Measurements from ENCODE around the gene TRIP13. TPM values are rescaled to one million over a fixed set of nuclear protein-coding genes. Genes with fewer than 3 reads are reported as not detected.
"Not testable (repeated sequence)": the region's sequence is repeated elsewhere in the genome, so short reads cannot be mapped to it uniquely, and the experiment has no call there.

Gene TRIP13
- total RNA-seq, 4 donors from 2014 or later, result 0.41 to 1.6 (median 0.50) TPM

GRCh38 chr5:936149-937144 is 43.8 kb downstream of the TRIP13 start:
- in situ Hi-C loops (cut with MboI; ENCODE audit: low sequenced_read_pairs in 4 of 4), result loop anchor here in 1 of 4 donors (25.0 kb wide), 1 partner anchor 226 kb away; no protein-coding TSS in a partner anchor
- no peak for ATAC-seq

GRCh38 chr5:937151-937924 is 44.7 kb downstream of the TRIP13 start:
- Histone ChIP-seq H3K4me3 (no peak overlapping the region), H3K9me3 (no peaks in the 10 kb centered on the region), H3K27ac (no peak overlapping the region), H3K27me3 (peaks cover under 1 to 3% (median 2%) of the 10 kb centered on the region in 3 donors), H3K36me3 (no peaks in the 10 kb centered on the region), H3K4me1 (no peaks in the 10 kb centered on the region)
- ATAC-seq (no peak), DNase-seq (no peak)
- in situ Hi-C loops (cut with MboI; ENCODE audit: low sequenced_read_pairs in 4 of 4) (loop anchor here in 1 of 4 donors (25.0 kb wide), 1 partner anchor 225 kb away; no protein-coding TSS in a partner anchor), intact Hi-C loops (cut with DNase I; ENCODE audit: low total_unique reads) (no loop called here)
- TF ChIP-seq CTCF (IDR thresholded peaks at IDR 0.05 in 4 of 5, conservative IDR thresholded peaks at IDR 0.05 in 1 of 5), result no peak
- no peak for TF ChIP-seq POLR2A (IDR thresholded peaks at IDR 0.05)

More at GRCh38 chr5:936149-937144, 43.8 kb downstream of the TRIP13 start:
- no peaks in the 10 kb centered on the region for H3K9me3 ChIP-seq
- no peak overlapping the region for H3K27ac ChIP-seq
- no peak for DNase-seq
- TF ChIP-seq CTCF (IDR thresholded peaks at IDR 0.05 in 4 of 5, conservative IDR thresholded peaks at IDR 0.05 in 1 of 5) (no peak), POLR2A (IDR thresholded peaks at IDR 0.05) (no peak)
- H3K4me1 ChIP-seq, result no peaks in the 10 kb centered on the region
- H3K4me3 ChIP-seq, result no peak overlapping the region
- peaks cover 0 to 3% (median 0%) of the 10 kb centered on the region in 3 donors for H3K27me3 ChIP-seq
- intact Hi-C loops (cut with DNase I; ENCODE audit: low total_unique reads), result no loop called here
- no peaks in the 10 kb centered on the region for H3K36me3 ChIP-seq

- Histone ChIP-seq H3K27ac (no peak overlapping the region), H3K4me1 (no peaks in the 10 kb centered on the region), H3K9me3 (no peaks in the 10 kb centered on the region), H3K4me3 (no peak overlapping the region), H3K36me3 (no peaks in the 10 kb centered on the region), H3K27me3 (peaks cover 7 to 12% (median 10%) of the 10 kb centered on the region in 3 donors)
- TF ChIP-seq CTCF (IDR thresholded peaks at IDR 0.05 in 4 of 5, conservative IDR thresholded peaks at IDR 0.05 in 1 of 5), result no peak
- TF ChIP-seq POLR2A (IDR thresholded peaks at IDR 0.05), result no peak
- in situ Hi-C loops (cut with MboI; ENCODE audit: low sequenced_read_pairs in 4 of 4) (loop anchor here in 1 of 4 donors (25.0 kb wide), 1 partner anchor 223 kb away; no protein-coding TSS in a partner anchor), intact Hi-C loops (cut with DNase I; ENCODE audit: low total_unique reads) (no loop called here)
- ATAC-seq (no peak), DNase-seq (no peak)
Observed at GRCh38 chr5:939368-939767, 46.7 kb downstream of the TRIP13 start.

- intact Hi-C loops (cut with DNase I; ENCODE audit: low total_unique reads); H3K9me3 ChIP-seq; H3K27ac ChIP-seq; H3K4me1 ChIP-seq; H3K36me3 ChIP-seq; ATAC-seq; H3K4me3 ChIP-seq; DNase-seq: not testable (repeated sequence)
- H3K27me3 ChIP-seq, result peaks cover 19 to 24% (median 20%) of the 10 kb centered on the region in 3 donors
- in situ Hi-C loops (cut with MboI; ENCODE audit: low sequenced_read_pairs in 4 of 4), result loop anchor here in 1 of 4 donors (25.0 kb wide), 1 partner anchor 222 kb away; no protein-coding TSS in a partner anchor
Observed at GRCh38 chr5:940741-941140, 48.1 kb downstream of the TRIP13 start.

All from gastrocnemius medialis (tissue), 4 donors.